Amniotic stem cell (primary cell): ENCODE results near the gene MMP19.
"Not testable (repeated sequence)": the region's sequence is repeated elsewhere in the genome, so short reads cannot be mapped to it uniquely, and the experiment has no call there.

ENCODE experiments used
- DNase-seq: peaks from one replicate; lab custom pipeline; 2025; lab: John Stamatoyannopoulos, UW

Gene MMP19

GRCh38 chr12:55842681-55843429, at the start of gene MMP19:
Gene MMP19 (minus strand): TSS chr12:55842936. CDS start chr12:55842830, 106 bp downstream.
- peak; percentile 26 for DNase-seq

DNA sequence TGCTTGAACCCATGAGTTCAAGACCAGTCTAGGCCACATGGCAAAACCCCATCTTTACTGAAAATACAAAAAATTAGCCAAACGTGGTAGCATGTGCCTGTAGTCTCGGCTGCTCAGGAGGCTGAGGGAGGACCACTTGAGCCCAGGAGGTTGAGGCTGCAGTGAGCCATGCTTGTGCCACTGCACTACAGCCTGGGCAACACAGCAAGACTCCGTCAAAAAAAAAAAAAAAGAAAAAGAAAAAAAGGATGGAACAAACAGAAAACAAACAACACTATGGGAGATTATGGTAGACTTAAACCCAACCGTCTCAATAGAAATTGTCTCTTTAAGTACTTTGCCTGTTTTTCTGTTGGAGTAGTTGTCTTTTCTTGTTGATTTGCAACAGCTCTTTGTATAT, 48.6 kb upstream of the MMP19 start:
- no peak for DNase-seq

- DNase-seq = no peak
Observed at GRCh38 chr12:55885113-55885512, 42.4 kb upstream of the MMP19 start.

DNA sequence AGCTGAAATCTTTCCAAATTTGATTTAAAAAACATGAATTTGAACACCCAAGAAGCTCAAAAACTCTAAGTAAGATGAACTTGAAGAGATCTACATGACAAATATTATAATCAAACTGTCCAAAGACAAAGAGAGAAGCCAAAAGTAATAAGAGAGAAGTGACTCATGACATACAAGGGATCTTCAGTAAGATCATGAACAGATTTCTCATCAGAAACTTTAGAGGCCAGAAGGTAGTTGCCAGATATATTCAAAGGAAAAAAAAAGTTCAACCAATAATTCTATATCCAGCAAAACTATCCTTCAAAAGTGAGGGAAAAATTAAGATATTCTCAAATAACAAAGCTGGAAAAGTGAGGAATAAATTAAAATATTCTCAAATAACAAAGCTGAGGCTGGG, 35.1 kb upstream of the MMP19 start:
- no peak for DNase-seq

DNA sequence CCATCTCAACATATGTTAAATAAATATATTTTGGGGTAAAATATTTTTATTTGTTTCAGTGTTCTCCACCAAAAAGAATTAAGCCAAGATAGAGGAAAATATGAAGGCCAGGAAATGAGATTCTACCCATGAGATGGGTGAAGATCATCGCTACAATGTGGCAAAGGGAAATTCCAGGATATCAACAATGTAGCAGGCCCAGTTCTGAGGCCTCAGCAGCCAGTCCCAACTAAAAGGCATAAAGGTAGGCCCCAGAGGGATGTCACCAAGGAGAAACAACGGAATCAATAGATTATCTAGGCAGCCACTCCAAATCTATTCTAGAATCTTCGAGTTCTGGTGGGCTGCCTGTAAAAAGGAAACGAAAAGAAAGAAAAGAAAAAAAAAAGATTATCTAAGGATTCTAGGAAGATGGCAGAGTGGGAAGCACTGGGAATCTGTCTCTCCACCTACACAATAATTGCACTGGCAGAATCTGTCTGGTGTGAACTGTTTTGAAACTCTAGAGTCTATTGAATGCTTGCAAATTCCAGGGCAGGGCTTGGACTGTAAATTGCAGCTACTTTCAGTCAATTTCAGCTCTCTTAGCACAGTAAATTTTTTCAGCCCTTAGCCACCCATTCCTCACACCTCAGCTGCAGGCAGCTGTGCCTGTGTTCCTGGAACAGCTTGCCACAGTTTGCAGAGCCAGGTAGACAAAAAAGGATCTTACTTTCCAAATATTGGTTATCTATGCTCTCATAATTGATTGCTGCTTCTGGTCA, 33.1 kb upstream of the MMP19 start:
- no peak for DNase-seq

DNA sequence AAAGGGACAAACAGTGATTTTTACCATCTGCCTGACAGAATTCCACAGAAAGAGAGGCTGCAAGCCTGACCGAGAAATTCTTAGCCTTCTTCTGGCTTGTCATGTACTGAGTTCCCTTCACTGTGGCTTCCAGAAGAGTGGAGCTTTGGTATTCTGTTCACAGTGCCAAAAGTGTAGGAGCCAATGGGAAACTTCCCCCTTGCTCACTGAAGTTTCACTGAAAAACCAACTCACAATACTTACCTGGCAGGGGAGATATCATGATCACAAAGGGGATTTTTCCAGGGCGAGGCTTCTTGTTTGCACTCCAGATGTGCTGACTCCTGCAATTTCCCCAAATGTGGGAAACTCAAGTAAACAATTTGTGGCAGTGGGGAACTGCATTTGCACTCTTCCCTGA, 31.7 kb upstream of the MMP19 start:
- no peak for DNase-seq

- not testable (repeated sequence) for DNase-seq
Observed at GRCh38 chr12:55866454-55867004, 23.8 kb upstream of the MMP19 start.

DNA sequence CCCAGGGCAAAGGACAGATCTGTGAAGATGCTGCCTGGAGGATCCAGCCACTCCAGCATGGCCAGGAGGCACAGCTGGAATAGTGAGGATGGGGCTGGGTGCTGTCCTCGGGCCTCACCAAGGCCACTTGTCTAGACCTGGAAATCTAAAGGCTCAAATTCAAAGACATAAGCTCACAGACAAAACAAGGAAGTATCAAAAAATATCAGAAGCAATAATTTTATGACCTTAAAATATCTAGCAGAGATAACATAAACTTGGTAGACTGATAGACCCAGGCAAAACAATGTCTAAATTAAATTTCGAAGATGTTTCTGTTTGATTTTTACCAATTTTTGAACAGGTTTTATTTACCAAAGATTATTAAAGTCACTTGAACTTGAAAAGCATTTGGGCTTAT, 22.6 kb upstream of the MMP19 start:
- DNase-seq = no peak

- not testable (repeated sequence) for DNase-seq
Observed at GRCh38 chr12:55862931-55863330, 20.2 kb upstream of the MMP19 start.

- DNase-seq = no peak
Observed at GRCh38 chr12:55862286-55862685, 19.6 kb upstream of the MMP19 start.

GRCh38 chr12:55861871-55862270, 19.1 kb upstream of the MMP19 start:
- no peak for DNase-seq

DNA sequence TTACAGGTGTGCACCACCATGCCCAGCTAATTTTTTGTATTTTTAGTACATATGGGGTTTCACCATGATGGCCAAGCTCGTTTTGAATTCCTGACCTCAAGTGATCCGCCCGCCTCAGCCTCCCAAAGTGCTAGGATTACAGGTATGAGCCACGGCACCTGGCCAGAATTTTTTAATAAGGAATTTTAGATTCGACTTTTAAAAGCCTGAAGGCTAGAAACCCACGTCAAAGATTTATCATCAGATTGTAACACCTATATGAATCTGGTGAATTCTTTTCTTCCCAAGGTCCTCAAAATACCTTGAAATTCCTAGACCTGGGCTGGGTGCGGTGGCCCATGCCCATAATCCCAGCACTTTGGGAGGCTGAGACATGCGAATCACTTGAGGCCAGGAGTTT, 18.7 kb upstream of the MMP19 start:
- no peak for DNase-seq

DNA sequence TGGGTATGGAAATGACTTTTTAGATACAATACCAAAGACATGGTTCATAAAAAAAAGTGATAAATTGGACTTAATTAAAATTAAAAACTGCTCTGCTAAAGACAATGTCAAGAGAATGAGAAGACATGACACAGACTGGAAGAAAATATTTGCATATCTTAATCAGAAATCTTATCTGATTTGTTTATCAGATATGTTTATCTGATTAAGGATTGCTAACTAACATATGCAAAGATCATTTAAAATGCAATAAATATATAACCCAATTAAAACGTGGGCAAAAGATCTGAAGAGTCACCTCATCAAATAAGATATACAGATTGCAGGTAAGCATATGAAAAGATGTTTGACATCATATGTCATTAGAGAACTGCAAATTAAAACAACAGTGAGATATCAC, 10.0 kb upstream of the MMP19 start:
- no peak for DNase-seq

DNA sequence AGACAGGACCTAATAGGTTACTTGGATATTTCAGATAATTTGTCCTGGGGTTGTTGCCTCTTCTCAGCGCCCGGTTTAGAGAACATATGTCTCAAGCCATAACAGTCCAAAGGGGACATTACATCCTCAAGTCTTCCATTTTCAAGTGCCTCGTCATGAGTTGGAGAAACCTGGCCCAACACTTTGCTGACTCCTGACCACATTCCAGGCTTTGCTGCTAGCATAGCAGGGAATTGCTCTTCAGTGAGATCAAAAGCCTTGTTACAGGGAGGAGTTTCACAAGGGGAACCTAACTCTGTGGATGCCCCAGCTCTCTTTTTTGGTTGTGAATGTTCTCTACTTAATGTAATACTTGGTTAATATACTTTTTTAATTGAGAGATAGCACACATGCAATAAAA, 8.2 kb upstream of the MMP19 start:
- no peak for DNase-seq

DNA sequence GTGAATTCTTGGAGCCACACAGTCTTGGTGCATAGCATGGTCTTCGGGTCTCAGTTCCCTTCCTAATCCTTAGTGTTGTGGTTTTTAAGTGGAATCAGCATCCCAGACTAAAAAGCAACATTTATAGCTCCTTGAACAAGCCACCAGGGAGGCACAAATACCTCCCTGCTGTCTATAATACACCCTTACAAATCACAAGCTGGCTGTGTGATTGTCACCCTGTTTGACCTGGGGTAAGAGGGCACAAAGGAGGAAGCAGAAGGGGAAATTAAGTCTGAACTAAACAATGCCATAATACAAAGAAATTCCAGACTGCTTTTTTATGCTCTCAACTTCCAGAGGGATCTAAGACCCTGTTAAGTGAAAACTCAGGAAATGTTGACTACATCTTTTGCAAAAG, 7.7 kb upstream of the MMP19 start:
- DNase-seq = no peak

DNA sequence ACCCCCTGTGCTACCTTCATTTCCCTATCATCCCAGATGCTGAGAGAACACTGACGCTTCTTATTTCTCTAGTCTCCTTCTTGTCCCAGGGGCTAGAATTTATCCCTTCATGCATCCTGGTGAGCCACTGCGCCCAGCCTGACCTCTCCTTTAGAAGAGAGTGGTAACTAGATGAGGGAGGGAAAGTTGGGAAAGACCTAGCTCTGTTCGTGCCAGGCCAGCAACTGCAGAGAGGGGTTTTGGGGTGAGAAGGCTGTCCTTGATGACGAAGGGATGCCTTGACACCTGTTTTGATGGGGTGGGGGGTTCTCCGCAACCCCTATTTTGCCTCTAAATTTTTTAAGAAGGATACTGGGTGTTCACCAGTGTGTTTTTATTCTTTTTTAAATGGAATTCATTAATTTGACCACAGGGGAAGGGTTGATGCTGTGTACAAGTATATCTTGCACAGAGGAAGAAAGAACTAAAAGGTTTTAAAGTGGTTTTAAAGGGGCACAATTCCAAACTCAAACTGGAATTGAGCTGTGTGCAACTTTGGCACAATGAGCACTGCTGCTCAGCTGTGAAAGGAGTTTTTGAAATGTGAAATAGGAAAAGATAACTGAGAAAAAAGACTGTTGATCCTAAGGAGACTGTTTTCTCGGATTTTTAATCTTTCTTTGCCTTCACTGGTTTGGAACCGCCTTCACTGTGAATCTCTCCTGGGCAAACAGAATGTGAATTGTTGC, 7.0 kb upstream of the MMP19 start:
- no peak for DNase-seq

DNA sequence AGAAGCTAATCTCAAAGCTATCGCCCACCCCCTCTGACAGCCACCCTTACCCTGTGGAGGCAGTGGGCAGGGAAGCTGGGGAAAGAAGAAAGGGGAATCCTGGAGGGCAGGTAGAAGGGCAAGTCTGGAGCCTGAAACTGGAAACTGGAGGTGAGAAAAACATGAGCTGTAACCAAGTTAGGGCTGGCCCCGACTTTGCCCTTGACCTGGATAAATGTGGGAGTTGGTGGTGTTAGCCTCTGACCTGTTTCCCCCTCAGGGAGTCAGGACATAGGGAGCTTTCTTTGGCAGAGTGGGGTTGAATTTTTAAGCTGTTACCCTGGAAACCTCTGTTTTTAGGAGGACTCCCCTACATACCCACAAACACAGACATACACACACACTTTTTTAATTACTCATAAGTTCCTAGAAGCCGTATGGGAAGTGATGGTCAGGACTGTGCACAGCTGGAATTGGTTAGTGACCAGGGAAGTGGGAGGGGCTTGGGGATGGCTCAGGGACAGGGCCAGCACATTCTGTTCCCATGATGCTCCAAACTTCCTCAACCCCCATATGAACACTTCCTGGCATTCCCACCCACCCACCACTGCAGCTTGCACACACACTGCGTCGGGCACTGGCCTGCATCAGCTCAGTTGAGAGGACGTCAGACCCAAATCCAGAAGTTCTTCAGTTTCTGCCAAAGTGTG, 5.0 kb upstream of the MMP19 start:
- DNase-seq = peak; percentile 95

GRCh38 chr12:55847033-55847432, 4.3 kb upstream of the MMP19 start:
- no peak for DNase-seq

DNA sequence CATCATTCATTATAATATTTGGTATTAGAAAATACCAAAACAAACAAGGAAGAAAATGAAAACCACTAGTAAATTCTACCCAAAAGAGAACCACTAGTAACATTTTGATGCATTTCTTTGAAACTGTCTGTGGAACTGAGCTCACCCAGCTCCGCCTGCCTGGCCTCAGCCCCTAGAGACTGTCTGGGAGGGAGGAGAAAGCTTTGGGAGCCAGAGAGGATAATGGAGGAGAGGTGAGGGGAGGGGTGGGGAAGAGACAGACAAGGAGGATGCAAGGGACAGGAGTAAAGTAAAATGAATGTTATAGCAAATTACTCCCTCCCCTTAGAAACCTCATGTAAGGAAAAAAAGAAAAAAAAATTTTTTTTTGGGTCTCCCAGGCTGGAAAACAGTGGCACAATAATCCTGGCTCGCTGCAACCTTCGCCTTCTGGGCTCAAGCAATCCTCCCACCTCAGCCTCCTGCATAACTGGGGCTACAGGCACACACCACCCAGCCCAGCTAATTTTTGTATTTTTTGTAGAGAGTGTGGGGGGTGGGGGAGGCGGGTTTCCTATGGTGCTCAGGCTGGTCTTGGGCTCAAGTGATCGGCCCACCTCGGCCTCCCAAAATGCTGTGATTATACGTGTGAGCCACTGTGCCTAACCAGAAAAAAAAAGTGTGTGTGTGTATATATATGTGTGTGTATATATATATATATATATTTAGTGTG, 3.2 kb upstream of the MMP19 start:
- no peak for DNase-seq

DNA sequence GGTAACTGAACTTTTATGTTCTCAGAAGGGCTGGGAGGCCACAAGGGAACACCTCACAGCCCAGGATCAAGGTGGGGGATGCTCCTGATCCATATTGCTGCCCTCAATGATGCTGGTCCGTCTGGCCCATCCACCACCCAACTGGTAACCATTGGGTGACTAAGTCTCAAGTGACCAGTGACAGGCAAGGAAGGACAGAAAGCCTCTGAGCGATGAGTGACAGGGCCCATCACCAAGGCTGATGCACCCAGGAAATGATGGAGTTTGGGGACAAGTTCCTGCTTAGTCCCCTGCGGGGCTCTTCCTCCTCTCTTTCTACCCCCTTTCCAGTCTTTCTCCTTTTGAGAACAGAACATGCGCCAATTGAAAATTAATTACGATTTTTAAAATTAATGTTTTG, 2.6 kb upstream of the MMP19 start:
- DNase-seq = no peak

- no peak for DNase-seq
Observed at GRCh38 chr12:55844961-55845360, 2.2 kb upstream of the MMP19 start.
